Natural killer cell treated with Interleukin-12 subunit alpha and Interleukin-12 subunit beta and Interleukin-15 and Interleukin-18, amount 100 ng/mL, for 72 hours (primary cell): ENCODE measurements around the gene CD226. TPM values are rescaled to one million over a fixed set of nuclear protein-coding genes. Genes with fewer than 3 reads are reported as not detected.
A peak's percentile ranks its signal among the peaks of the same experiment; 100 is the strongest.
"Not testable (repeated sequence)": the region's sequence is repeated elsewhere in the genome, so short reads cannot be mapped to it uniquely, and the experiment has no call there.

Experiments
- ATAC-seq, 2 donors: fragments of 150-1000 bp; cut with Tn5 transposase in 1 of 2; sonication (Bioruptor Pico), chemical (Tn5 transposase) in 1 of 2; 2 replicates each; pipeline ENCODE4 v1.10.0; 2021
- DNase-seq: peaks from one replicate; pipeline ENCODE4 v3.0.0; 2022; ENCODE audit warnings: low spot score
- H3K27ac Mint-ChIP-seq, 2 donors: 1 replicate in 1 of 2; 2 replicates in 1 of 2; pipeline ENCODE4 v1.8.0; 2022; ENCODE audit warnings: mixed read lengths in 2 of 2, mild to moderate bottlenecking in 1 of 2, moderate library complexity in 1 of 2
- H3K27me3 Mint-ChIP-seq, 2 donors: 1 replicate in 1 of 2; 2 replicates in 1 of 2; pipeline ENCODE4 v1.8.0; 2022; ENCODE audit warnings: mixed read lengths in 2 of 2
- H3K36me3 Mint-ChIP-seq: one replicate; pipeline ENCODE4 v1.8.0; 2022; ENCODE audit warnings: mixed read lengths
- H3K4me1 Mint-ChIP-seq, 2 donors: 1 replicate in 1 of 2; 2 replicates in 1 of 2; pipeline ENCODE4 v1.8.0; 2022; ENCODE audit warnings: low read depth in 2 of 2, mixed read lengths in 2 of 2, mild to moderate bottlenecking in 1 of 2
- H3K4me3 Mint-ChIP-seq: one replicate; pipeline ENCODE4 v1.8.0; 2022; ENCODE audit warnings: mixed read lengths
- H3K9me3 Mint-ChIP-seq: 2 replicates; pipeline ENCODE4 v1.8.0; 2022; ENCODE audit warnings: mixed read lengths
- total RNA-seq, 2 donors: library from RNA; stranded (reverse); gene quantifications; one replicate each; pipeline ENCODE4 v1.2.3, GENCODE V29; 2022

Gene CD226
- total RNA-seq, 2 donors from 2014 or later: 153 to 181 TPM

DNA sequence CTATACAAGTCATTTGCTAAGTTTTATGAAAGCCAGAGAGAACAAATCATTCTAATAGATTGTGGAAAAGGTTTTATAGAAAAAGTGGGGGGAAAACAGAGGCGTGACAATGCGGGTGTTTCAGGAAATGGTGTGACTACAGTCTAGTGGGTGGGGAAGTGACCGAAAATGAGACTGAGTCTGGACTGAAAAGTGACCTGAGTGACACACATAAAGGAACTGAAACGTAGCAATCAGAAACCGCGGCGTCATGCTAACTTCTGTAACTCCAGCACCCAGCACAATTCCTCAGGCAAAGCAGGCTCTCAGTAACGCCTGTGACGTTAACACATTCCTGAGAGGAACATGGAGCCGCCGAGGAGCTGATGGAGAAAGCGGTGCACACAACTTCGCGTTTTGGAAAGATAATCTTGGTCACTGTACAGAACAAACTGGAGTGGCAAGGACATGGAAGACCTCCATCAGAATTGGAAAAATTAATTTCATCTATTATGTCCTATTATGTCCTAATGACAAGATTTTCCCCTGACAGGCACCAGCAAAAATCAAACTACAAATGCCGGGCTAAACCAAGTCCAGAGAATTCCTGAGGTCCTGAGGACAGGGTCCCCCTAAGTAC, 1.4 kb upstream of the CD226 start:
- Mint-ChIP-seq H3K36me3 (peaks cover 48% of the 10 kb centered on the region), H3K9me3 (peaks cover 4% of the 10 kb centered on the region), H3K27ac (no peak overlapping the region), H3K4me3 (no peak overlapping the region), H3K4me1 (peaks cover 32 to 46% of the 10 kb centered on the region in 2 donors), H3K27me3 (no peaks in the 10 kb centered on the region)
- ATAC-seq (peak; percentile 82 to 89), DNase-seq (peak; percentile 88)

DNA sequence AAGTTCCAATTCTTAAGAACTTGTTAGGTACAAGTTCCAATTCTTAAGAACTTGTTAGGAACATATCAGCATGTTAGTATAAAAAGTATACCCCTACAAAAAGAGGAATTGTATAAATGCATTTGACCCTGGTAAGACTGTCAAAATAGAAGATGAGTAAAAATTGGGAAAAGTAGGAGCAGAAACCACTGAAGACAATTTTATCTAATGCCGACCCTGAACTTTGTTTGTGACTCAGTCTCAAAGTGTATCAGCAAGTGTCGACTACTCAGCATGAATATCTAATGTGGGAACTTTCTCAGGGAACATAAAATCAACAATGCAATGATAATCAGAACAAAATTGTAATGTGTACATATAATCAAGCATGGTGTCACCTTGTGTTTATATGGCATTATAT, 583 bp upstream of the CD226 start:
- no peak for DNase-seq
- Mint-ChIP-seq H3K27me3 (no peaks in the 10 kb centered on the region), H3K27ac (no peak overlapping the region), H3K9me3 (peaks cover 4% of the 10 kb centered on the region), H3K4me1 (peaks cover 37 to 49% of the 10 kb centered on the region in 2 donors), H3K4me3 (no peak overlapping the region), H3K36me3 (peaks cover 49% of the 10 kb centered on the region)
- ATAC-seq: no peak

DNA sequence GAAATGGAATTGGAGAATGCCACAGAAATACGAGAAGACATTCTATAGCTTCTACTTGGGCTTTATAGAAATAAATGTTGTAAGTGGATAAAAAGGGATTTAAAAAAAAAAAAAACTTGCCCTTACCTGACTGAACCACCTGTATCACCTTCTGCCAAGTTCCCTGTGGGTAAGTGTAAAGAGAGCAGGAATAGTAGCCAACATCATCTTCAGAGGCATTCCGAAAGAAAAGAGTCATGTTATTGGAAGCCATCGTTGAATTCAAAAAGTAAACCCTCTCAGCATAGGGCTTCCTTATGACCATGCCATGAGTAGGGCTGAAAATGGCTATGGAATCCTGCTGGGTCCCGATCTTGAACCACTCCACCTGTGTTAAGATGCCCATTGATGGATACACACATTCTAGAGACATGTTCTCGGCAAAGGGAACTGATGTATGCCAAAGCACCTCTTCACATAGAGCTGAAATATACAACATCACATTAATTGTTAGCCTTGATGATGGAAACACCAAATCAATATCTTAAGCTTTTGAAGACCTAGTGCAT, 991 bp downstream of the CD226 start:
- H3K27me3 Mint-ChIP-seq: no peaks in the 10 kb centered on the region
- peaks cover 10% of the 10 kb centered on the region for H3K9me3 Mint-ChIP-seq
- no peak for DNase-seq
- H3K36me3 Mint-ChIP-seq: peaks cover 55% of the 10 kb centered on the region
- ATAC-seq: no peak
- no peak overlapping the region for H3K27ac Mint-ChIP-seq
- no peak overlapping the region for H3K4me3 Mint-ChIP-seq
- peaks cover 49 to 59% of the 10 kb centered on the region in 2 donors for H3K4me1 Mint-ChIP-seq

DNA sequence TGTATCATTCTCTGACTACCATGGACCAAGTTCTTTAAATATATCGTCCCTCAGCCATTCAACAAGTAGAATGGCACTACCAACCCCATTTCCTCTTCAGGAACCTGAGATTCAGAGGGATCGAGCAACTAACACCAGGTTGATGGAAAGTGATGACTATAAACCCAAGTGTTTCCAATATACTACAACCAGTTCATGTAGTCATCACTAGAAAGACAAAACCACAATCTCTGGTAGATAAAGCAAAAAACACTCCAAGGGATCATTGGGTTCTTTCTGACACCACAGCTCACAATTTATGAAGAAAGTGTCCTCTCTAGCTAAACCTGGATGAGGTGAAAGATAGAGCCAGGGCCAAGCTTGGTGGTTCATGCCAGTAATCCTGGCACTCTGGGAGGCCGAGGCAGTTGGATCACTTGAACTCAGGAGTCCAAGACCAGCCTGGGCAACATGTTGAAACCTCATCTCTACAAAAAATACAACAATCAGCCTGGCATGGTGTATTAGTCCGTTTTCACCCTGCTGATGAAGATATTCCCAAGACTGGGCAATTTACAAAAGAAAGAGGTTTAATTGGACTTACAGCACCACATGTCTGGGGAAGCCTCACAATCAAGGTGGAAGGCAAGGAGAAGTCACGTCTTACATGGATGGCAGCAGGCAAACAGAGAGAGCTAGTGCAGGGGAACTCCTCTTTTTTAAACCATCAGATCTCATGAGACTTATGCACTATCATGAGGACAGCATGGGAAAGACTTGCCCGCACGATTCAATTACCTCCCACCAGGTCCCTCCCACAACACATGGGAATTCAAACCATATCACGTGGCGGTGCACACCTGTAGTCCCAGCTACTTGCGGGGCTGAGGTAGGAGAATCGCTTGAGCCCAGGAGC, 2.2 kb downstream of the CD226 start:
- Mint-ChIP-seq H3K27ac (no peak overlapping the region), H3K4me1 (peaks cover 51 to 61% of the 10 kb centered on the region in 2 donors), H3K4me3 (no peak overlapping the region), H3K27me3 (no peaks in the 10 kb centered on the region), H3K36me3 (peaks cover 56% of the 10 kb centered on the region), H3K9me3 (peaks cover 10% of the 10 kb centered on the region)
- ATAC-seq (peak; percentile 46 to 64), DNase-seq (no peak)

DNA sequence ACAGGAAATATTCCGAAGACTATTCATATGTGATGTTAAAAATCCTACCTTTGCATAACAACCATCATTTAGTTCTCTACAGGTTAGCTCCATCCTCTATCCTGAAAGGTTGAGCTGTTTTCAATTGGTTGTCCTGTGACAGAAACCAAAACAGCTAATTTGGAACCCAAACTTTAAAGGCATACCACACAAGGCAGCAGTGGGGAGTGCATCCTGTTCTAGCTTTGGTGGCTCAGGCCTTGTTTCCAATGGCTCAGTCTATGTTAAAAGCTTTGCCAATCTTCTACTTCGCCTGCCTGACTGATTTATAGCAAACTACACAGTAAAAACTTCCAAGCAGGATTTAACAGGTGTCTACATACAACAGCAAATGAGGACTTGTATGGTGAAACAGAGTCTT, 3.2 kb downstream of the CD226 start:
- Mint-ChIP-seq H3K27me3 (no peaks in the 10 kb centered on the region), H3K4me1 (peaks cover 59 to 71% of the 10 kb centered on the region in 2 donors), H3K9me3 (peaks cover 16% of the 10 kb centered on the region), H3K4me3 (no peak overlapping the region), H3K27ac (no peak overlapping the region), H3K36me3 (peaks cover 66% of the 10 kb centered on the region)
- ATAC-seq (peak in 1 of 2 donors; percentile 19), DNase-seq (no peak)

DNA sequence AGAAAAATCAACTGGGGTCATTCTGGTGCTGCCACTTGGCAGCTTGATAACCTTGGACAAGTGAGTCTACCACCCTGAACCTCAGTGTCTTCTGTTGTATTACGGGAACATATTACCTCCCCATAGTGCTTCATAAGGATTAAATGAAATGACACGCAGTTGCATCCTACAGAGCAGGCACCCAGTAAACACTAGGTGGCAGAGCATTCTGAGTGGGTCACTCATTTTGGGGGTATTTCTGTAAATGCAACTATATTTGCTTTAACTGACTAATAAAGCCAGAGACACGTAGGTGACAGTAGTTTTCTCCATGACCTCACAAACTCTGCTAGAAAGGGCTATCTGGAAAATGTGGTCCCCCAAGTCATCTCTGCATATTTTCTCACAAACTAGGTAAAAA, 4.7 kb downstream of the CD226 start:
- no peak for DNase-seq
- Mint-ChIP-seq H3K36me3 (peaks cover 78% of the 10 kb centered on the region), H3K27ac (no peak overlapping the region), H3K4me3 (no peak overlapping the region), H3K27me3 (no peaks in the 10 kb centered on the region), H3K4me1 (peaks cover 67 to 83% of the 10 kb centered on the region in 2 donors), H3K9me3 (peaks cover 20% of the 10 kb centered on the region)
- no peak for ATAC-seq

DNA sequence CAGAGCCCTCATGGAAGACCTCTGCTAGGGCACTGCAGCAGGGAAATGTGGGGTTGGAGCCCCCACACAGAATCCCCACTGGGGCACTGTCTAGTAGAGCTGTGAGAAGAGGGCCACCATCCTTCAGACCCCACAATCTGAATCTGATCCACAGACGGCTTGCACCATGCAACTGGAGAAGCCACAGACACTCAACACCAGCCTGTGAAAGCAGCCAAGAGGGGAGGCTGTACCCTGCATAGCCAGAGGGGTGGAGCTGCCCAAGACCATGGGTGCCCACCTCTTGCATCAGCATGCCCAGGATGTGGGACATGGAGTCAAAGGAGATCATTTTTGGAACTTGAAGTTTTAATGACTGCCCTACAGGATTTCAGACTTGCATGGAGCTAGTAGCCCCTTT, 6.5 kb downstream of the CD226 start:
- H3K36me3 Mint-ChIP-seq: peaks cover 78% of the 10 kb centered on the region
- H3K27ac Mint-ChIP-seq: no peak overlapping the region
- H3K4me3 Mint-ChIP-seq: no peak overlapping the region
- H3K9me3 Mint-ChIP-seq: peaks cover 21% of the 10 kb centered on the region
- no peak for ATAC-seq
- H3K4me1 Mint-ChIP-seq: peaks cover 73 to 80% of the 10 kb centered on the region in 2 donors
- H3K27me3 Mint-ChIP-seq: no peaks in the 10 kb centered on the region
- no peak for DNase-seq

DNA sequence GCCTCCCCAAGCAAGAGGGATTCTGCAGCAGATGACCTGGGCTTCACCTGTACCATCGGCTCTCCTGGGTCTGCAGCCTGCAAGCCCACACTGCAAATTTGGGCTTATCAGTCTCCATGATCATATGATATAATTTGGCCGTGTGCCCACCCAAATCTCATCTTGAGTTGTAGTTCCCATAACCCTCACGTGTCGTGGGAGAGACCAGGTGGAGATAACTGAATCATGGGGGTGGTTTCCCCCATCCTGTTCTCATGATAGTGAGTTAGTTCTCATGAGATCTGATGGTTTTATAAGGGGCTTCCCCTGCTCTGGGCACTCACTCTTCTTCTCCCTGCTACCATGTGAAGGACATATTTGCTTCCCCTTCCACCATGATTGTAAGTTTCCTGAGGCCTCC, 7.9 kb downstream of the CD226 start:
- Mint-ChIP-seq H3K9me3 (peaks cover 21% of the 10 kb centered on the region), H3K4me1 (peaks cover 64 to 67% of the 10 kb centered on the region in 2 donors), H3K4me3 (peak overlapping the region; percentile 69), H3K36me3 (peaks cover 64% of the 10 kb centered on the region)
- not testable (repeated sequence) for H3K27me3 Mint-ChIP-seq, ATAC-seq, H3K27ac Mint-ChIP-seq, DNase-seq

DNA sequence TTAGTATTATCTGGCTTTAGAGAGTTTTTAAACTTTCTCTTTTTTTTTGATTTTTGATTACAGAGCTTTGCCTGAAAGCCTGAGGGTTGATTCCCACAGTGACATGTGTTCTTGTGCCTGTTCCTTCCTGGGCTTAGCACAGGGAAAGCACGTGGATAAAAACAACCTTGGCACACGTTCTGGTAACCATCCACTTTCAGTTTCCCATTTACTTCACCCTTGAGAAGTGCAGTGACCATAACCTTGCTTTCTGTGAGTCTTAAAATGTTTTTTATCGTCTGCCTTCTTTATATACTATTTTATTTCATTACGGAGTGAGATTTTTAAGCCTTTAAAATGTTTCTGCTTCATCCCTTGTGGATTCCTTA, 11.5 kb downstream of the CD226 start:
- Mint-ChIP-seq H3K4me3 (no peak overlapping the region), H3K27me3 (no peaks in the 10 kb centered on the region), H3K27ac (no peak overlapping the region), H3K9me3 (peaks cover 12% of the 10 kb centered on the region), H3K36me3 (peaks cover 33% of the 10 kb centered on the region), H3K4me1 (peaks cover 32 to 38% of the 10 kb centered on the region in 2 donors)
- ATAC-seq (peak; percentile 45 to 72), DNase-seq (no peak)

DNA sequence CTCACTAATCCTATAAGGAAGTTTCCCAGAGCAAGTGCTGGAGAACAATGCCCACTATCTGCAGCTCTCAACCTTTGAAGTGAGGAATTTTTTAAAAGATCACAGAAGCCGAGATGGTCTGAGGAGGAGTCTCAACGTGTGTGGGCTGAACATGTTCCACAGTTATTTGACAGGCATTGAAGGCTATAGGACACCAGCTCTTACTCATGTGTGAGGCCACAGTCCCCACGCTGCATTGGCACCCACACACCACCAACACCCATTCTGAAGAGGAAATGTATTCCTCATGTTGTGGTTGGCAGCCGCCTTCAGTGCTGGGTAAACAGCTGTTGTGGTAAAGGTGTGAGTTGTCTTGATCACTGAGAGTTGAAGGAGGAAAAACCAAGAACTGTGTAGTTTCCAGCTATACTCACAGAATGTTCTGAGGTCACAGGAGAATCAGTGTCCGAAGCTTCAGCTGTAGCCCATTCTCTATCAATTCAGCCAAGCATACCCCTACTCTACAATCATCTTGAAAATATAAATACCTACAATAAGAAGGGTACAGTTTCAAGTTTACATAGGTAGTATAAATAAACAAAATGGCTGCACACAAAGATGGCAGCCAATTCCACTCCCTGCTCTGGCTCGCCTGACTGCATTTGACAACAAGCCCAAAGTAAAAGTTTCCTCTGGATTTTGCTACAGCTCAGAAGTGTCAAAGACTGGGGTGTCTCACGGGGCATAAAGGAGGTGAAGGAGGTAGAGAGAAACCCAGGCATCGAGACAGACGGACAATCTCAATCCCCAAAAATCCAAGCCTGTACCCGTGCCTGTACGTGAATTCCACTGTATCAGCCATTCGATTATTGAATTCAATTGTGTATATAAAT, 12.1 kb downstream of the CD226 start:
- ATAC-seq (peak; percentile 98 to 99), DNase-seq (peak; percentile 96)
- Mint-ChIP-seq H3K27ac (no peak overlapping the region), H3K9me3 (peaks cover 12% of the 10 kb centered on the region), H3K4me1 (peaks cover 34 to 38% of the 10 kb centered on the region in 2 donors), H3K4me3 (no peak overlapping the region), H3K27me3 (no peaks in the 10 kb centered on the region), H3K36me3 (peaks cover 35% of the 10 kb centered on the region)

DNA sequence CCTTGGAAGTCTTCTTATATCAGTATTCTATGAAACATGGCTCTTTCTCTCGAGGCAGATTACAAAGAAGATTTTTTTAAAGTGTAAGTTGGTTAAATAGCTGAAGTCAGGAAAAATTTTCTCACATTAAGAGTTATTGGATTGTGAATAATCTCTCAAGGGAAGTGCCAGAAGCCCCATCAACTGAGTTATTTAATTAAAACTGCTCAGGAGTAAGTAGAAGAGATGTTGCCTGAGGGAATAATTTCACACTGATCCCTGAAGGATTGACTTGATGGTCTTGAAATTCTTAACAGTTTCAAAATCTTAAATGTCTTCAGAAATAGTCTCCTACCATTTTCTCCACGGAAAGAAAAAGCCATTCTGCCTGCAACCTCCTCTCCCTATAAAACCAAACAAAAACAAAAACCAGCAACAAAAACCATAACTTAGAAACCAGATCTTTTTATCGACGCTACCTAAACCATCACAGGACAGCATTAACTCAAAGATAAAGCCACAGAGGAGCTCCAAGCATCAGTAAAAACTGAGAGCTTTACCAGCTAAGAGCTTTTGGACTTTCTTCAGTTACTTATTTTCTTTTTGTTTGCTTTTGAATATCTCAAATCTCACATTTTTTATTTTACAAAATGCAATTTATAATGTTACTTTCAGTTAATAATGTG, 12.9 kb downstream of the CD226 start:
- DNase-seq: no peak
- peaks cover 35% of the 10 kb centered on the region for H3K36me3 Mint-ChIP-seq

DNA sequence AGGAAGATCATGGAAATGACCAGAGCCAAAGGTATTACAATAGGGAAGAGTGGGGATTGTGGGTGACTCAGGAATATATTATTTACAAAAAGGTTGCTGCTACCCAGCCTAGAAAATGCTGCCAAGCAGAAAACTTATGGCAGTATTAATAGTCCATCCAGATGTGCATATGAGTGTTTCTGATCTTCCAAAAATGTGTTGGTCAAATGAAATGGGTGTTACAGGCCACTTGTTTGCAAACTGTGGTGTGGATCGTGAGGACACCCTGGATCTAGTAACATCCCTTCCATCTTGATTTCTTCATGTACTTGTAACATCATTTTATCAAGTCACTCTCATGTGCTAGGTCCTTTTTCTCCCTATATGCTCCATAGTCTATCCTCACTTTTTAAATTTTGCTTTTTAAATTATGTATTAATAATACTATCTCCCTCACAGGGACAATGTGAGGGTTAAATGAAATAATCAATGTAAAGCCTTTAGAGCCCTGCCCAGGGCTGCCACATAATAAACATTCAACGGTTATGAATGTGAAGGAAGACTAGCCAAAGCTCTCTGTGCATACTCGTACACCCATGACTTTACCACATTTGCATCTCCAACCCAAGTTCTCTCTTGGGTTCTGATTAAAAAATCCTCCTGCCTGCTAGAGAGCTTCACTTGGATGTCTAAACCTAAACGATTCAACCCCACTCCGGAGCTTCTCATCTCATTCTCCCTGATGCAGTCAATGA, 18.5 kb downstream of the CD226 start:
- Mint-ChIP-seq H3K4me1 (peaks cover 42 to 56% of the 10 kb centered on the region in 2 donors), H3K27me3 (no peaks in the 10 kb centered on the region), H3K9me3 (peaks cover 6% of the 10 kb centered on the region), H3K27ac (peak overlapping the region; percentile 5 to 44), H3K4me3 (no peak overlapping the region), H3K36me3 (peaks cover 47% of the 10 kb centered on the region)
- DNase-seq: no peak
- ATAC-seq: no peak

More for the DNA sequence above, 12.9 kb downstream of the CD226 start:
- Mint-ChIP-seq H3K4me3 (no peak overlapping the region), H3K9me3 (peaks cover 6% of the 10 kb centered on the region), H3K4me1 (peaks cover 34 to 37% of the 10 kb centered on the region in 2 donors), H3K27ac (no peak overlapping the region), H3K27me3 (no peaks in the 10 kb centered on the region)
- ATAC-seq: no peak
